ENCODE measurements around the gene VWA3B.
"Not testable (repeated sequence)": the region's sequence is repeated elsewhere in the genome, so short reads cannot be mapped to it uniquely, and the experiment has no call there.

The VWA3B gene

GRCh38 chr2:98128556-98129109 lies 41.7 kb downstream of the VWA3B start:
- no peak for DNase-seq (ENCODE audit: low read depth in 2 of 3, low spot score in 1 of 3)

GRCh38 chr2:98130073-98130472 lies 43.1 kb downstream of the VWA3B start:
- DNase-seq (ENCODE audit: low read depth in 2 of 3, low spot score in 1 of 3): not testable (repeated sequence)

- DNase-seq (ENCODE audit: low read depth in 2 of 3, low spot score in 1 of 3): peak; percentile 40 to 62 (median 48)
Observed at GRCh38 chr2:98134172-98135005, 47.4 kb downstream of the VWA3B start.

- DNase-seq (ENCODE audit: low read depth in 2 of 3, low spot score in 1 of 3): no peak
Observed at GRCh38 chr2:98137196-98137595, 50.2 kb downstream of the VWA3B start.

- not testable (repeated sequence) for DNase-seq (ENCODE audit: low read depth in 2 of 3, low spot score in 1 of 3)
Observed at GRCh38 chr2:98138978-98139377, 52.0 kb downstream of the VWA3B start.

DNA sequence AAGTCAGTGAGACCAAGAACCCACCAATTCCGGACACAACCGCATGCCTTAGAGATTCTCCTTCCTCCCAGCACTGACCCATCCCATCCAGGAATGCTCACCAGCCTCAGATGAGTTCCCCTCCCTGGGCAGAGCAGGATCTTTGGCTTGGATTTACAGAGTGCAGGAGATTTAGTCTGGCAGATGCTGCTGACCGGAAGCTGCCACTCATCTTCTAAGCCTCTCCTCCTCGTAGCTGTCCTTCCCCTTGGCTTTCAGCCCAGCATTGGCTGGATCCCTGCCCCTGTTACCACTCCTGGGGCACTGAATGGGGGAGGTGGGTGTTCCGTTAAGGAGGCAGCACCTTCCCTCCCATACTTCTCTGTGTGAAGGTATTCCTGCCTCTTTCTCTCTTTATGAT lies 53.2 kb downstream of the VWA3B start:
- no peak for DNase-seq (ENCODE audit: low read depth in 2 of 3, low spot score in 1 of 3)

DNA sequence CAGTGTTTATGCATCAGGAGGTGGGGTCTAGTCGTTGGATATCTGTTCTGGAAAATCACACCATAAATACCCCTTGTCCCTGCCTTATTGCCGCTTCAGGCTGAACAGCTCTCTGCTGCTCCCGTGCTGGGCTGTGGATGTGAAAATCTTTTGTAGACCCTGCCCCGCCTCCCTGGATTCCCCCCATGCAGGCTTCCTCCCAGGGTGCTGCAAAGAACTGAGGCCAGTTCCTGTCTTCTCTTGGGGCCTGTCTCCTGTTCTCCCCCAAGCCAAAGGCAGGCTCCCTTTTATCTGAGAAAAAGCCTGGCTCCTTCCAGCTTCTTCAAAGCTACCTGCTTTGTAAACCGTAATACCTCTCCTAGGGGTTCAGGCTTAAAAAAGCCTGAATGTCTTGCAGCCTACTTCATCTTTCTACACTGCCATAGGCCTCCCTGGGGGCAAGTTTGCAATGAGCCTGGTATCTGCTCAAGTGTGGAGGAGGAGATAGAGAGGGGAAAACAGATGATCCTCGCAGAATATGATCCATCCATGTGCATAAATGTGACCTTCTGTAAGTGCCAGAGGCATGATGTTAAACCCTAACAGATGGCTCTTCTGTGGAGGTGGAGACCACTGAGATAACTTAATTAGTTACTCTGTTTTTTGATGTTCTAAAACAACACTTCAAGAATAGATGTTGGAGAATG lies 55.3 kb downstream of the VWA3B start:
- no peak for DNase-seq (ENCODE audit: low read depth in 2 of 3, low spot score in 1 of 3)

DNA sequence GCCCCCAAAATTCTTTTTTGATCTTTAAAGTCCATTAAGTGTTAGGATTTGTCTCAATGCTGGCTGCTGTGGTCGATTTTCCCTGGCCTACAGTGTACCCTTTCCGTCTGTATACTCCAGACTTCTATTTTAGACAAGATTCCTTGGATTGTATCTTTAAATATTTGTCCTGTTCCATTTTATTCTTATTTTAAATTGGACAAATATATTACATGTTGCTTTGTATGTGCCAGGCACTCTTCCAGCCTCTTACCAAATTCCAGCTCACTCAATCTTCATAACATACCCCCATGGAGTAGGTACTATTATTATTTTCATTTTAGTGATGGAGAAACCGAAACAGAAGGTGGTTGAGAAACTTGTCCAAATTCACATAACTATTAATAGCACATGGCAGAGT lies 58.1 kb downstream of the VWA3B start:
- DNase-seq (ENCODE audit: low read depth in 2 of 3, low spot score in 1 of 3): no peak

DNA sequence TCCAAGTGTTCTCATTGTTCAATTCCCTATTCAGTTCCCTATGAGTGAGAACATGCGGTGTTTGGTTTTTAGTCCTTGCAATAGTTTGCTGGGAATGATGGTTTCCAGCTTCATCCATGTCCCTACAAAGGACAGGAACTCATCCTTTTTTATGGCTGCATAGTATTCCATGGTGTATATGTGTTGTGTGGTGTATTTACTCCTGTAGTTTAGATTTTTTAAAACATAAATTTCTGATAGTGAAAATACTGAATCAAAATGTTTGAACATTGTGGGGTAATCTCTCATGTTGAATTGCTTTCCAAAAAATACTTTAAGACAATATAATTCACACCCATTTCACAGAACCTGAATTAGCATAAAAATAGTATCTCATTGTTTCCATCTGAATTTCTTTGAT lies 60.9 kb downstream of the VWA3B start:
- not testable (repeated sequence) for DNase-seq (ENCODE audit: low read depth in 2 of 3, low spot score in 1 of 3)

DNA sequence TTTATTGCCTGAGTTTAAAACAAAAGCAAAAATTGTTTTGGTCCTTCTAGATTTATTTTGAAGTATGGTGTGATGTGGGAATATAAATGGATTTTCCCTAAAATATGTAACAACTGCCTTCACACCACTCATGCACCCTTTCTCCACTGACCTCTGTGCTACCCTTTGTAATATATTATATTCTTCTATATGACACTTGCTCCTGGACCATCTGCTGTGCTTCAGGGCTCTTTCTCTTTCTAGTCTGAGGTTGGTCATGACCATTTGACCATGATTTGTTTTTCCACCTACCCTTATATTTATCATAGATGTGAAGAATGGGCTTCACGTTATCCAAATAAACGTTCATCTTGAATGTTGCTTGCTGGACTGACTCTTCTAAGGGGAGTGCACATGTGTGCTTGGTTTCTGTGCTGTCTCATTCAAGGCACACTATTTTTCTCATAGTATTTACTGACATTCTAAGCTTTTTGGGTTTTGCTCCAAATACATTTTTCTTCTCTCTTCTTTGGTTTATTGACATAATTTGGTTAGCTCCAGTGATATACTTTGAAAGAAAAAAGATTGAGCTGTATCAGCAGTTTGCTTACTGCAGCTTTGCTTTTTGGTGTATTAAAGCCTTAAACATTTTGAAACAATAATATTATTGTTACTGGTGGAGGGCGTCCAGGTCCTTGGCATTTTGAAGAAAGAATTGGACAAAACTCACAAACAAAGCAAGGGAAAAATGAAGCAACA lies 61.8 kb downstream of the VWA3B start:
- DNase-seq (ENCODE audit: low read depth in 2 of 3, low spot score in 1 of 3): no peak

GRCh38 chr2:98149333-98149697 lies 62.3 kb downstream of the VWA3B start:
- no peak for DNase-seq (ENCODE audit: low read depth in 2 of 3, low spot score in 1 of 3)

DNA sequence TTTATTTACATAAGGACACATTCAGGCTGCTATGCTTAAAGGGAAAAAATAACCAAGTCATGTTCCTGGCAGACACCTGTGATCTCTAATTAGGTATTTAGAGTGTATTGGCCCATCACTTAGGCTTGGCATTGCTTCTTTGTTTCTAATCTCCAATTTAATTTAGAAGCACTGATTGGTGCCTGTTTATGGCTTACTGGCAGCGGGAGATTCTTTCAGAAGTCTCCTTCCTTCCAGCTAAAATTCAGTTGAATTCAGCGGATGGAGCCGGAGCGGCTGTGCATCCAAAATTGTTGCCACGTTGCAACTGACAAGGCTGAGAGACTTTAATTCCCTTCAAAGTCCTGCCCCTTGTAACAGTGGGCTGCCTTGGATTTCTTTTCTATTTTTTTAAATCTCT lies 66.5 kb downstream of the VWA3B start:
- DNase-seq (ENCODE audit: low read depth in 2 of 3, low spot score in 1 of 3): no peak

GRCh38 chr2:98155291-98155690 lies 68.3 kb downstream of the VWA3B start:
- no peak for DNase-seq (ENCODE audit: low read depth in 2 of 3, low spot score in 1 of 3)

- DNase-seq (ENCODE audit: low read depth in 2 of 3, low spot score in 1 of 3): no peak
Observed at GRCh38 chr2:98155716-98156115, 68.7 kb downstream of the VWA3B start.

- no peak for DNase-seq (ENCODE audit: low read depth in 2 of 3, low spot score in 1 of 3)
Observed at GRCh38 chr2:98156304-98156703, 69.3 kb downstream of the VWA3B start.

DNA sequence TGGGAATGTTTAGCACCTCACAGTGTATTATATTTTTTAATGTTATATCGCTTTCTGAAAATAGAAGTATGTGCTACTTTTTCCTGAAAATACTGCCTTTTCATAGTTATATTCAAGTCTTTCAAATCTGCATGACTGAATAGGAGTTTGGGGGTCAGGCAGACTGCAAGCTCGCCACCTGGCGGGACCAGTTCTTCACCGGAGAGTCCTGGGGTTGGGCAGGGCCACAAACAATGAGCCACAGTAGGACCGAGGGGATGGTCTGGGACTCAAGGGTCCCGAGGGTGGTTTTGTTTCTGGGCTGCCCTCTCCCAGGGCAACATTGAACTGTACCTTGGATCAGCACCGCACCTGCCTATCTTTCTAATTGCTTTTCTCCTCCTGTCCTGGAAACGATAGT lies 70.6 kb downstream of the VWA3B start:
- no peak for DNase-seq (ENCODE audit: low read depth in 2 of 3, low spot score in 1 of 3)

DNA sequence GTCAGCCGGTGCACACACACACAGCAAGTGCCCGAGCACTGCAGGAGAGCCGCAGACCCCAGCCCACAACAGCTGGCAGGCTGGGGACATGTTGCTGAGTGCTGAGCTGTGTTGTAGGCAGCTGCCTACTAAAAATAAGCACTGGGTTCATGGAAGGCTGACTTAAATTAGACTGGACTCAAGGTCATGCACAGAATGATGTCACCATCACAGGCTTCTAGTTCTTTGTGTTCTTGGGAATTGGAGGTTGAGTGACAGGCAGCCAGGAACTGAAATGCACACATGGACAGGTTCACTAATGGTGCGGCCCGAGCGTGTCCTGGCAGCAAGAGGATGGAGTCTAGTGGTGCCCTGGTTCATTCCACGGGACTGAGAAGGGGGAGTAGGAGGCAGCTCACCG lies 71.3 kb downstream of the VWA3B start:
- DNase-seq (ENCODE audit: low read depth in 2 of 3, low spot score in 1 of 3): no peak

- DNase-seq (ENCODE audit: low read depth in 2 of 3, low spot score in 1 of 3): no peak
Observed at GRCh38 chr2:98160554-98160953, 73.6 kb downstream of the VWA3B start.

DNA sequence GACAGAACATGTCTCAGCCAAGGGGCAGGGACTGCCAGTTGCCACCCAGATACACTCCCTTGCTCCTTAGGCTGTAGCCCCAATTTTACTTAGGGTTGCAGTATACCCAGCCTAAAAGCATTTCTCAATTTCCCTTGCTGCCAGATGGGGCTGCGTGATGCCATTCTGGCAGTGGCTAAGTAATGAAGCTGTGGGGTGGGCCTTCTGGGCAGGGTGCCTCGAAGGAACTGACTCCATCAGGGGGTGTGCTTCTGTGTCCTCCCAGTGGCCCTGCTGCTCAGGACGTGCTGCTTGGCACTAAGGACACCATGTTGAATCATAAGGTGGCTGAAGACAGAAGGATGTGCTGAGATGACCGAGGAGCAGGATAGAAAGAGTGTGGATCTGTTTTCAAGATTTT lies 74.2 kb downstream of the VWA3B start:
- DNase-seq (ENCODE audit: low read depth in 2 of 3, low spot score in 1 of 3): no peak

- no peak for DNase-seq (ENCODE audit: low read depth in 2 of 3, low spot score in 1 of 3)
Observed at GRCh38 chr2:98164256-98164655, 77.3 kb downstream of the VWA3B start.

GRCh38 chr2:98165516-98166071 lies 78.6 kb downstream of the VWA3B start:
- no peak for DNase-seq (ENCODE audit: low read depth in 2 of 3, low spot score in 1 of 3)
